ENCODE data around the gene SPTB. TPM values are rescaled to one million over a fixed set of nuclear protein-coding genes. Genes with fewer than 3 reads are reported as not detected.

SPTB gene
- total RNA-seq, 1 experiment from 2014 or later = not detected

DNA sequence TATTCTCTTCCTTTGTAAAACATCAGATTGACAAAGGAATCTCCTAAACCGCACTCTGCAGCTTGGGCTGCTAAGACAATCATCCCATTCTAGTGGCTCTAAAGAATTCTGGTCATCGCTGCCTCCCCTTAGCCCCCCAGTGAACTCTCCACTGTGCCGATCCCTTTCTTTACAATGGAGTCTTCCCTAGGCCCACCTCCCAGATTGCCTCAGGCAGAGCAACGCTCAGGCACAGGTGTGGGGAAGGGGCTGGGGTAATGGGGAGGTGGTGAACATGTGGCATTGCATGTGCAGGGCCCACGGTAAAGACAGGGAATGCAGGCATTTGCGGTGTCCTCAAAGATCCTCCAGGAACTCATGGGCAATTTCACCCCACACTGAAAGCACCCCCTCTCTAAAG lies 89.2 kb downstream of the SPTB start:
- DNase-seq (ENCODE audit: low read depth) = no peak

DNA sequence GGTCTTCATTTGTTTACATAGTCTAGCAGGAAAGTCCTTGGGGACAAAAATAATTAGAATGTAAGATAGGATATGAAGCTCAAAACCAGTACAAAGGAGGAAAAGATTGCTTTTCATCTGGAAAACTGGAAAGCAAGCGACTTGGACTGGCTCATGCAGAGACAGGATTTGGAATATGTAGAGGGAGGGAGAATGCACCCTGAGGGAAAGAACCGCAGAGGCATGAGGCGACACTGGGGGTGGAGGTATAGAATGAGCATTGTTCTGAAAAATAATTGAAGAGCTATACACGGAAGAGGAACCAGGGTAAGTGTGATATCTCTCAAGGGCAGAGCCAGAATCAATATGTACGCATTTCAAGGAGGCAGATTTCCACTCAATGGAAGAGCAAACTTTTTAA lies 90.0 kb downstream of the SPTB start:
- no peak for DNase-seq (ENCODE audit: low read depth)

DNA sequence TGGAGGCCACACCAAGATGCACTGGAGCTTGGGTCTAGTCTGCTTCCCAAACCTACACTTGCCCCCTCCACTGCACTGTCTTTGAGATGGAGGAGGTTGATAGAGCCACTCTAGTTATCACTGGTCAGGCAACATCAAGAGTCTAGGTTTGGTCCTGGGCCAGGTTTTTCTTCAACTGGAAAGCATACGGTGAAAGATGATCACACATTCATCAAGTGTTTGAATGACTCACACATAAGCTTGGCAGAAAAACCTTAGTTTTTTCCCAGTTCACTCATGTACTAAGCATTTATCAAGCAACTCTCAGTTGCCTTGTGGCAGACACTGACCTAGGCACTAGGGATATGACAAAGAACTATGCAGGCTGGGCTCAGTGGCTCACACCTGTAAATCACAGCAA lies 91.0 kb downstream of the SPTB start:
- DNase-seq (ENCODE audit: low read depth) = peak; percentile 88

DNA sequence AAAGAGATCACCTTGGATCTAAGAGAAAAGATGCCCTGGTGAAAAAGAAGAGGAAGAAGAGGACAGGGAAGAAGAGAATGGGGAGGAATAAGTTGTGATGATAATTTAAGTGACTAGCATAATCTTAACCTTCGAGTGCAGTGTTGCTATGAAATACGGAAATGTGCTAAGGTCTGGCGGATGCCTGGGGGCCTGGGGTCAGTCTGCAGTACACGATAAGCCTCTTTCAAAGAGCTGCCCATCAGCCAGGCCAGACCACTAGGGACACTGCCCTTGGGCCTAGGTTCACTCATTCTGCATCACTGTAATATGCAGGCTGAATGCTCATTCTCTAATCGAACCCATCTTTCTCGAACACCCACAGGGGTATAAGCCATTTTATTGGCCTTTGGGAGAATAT lies 92.1 kb downstream of the SPTB start:
- DNase-seq (ENCODE audit: low read depth) = no peak

DNA sequence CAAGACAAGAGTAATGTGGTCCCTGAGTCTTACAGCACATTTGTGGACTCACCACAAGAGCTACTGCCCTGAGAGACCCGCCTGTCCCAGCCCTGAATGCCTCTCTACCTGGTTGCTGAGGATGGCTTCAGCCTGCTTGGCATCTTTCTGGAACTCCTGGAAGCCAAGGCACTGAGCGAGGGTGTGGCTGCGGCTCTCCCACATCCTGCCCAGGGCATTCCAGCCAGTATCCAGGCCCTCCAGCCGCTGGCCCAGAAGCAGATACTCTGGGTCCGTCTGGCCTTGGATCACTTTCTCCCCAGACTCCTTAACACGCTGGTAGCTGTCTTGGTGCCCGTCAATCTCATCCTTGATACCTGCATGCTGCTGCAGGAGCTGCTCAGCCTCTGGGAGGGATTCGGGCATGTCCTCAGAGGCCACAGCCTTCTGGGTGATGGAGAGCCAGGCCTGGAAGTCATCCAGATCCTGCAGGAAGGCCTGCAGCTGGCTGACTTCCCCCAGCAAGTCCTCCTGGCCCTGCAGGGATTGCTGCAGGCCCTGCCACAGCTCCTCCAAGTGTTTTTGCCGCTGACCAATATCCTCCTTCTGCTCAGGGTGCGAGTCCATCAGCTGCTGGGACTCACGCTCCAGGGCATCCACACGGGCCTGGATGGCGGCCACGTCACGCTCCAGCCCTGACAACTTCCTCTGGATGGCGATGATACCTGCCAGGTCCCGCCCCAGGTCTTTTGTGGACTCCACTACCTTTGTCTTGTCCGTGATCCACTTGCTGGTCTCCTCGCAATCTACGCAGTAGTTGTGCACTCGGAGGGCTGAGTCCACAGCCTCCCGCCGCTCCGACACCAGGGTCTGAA lies 93.2 kb downstream of the SPTB start:
- no peak for DNase-seq (ENCODE audit: low read depth)

DNA sequence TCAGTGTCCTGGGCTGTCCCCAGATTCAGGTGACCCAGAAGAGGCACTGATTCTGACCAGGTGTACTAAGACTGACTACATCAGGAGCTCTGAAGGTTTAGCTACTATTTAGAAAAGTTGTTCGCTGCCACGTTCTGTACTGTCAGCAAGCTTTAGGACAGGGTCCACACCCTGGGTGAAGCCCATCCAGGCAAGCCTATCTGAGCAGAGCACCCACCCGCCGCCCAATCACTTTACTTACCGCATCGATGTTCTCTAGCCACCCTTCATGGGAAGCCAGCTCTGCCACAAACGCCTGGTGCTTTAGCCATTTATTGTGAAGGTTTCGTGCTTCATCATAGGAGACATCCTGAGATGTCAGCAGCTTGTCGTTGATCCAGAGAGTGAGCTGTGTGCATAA lies 95.7 kb downstream of the SPTB start:
- DNase-seq (ENCODE audit: low read depth) = no peak

DNA sequence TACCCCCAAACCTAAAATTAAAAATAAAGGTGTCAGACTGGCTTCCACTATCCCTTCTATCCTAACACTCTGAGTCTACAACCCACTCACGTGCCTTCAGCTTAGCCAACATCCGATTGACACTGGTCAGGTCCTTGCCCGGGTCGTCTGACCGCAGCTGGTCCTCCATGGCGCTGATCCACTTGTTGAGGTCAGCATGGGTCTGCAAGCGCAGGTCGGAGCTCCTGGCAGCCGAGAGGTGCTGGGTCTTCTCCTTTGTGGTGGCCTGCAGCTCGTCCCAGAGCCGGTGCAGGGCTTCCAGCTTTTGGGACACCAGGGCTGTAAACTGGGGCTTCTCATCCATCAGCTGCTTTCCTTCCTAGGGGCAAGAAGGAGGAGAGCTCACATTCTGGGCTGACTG lies 97.5 kb downstream of the SPTB start:
- DNase-seq (ENCODE audit: low read depth) = no peak

DNA sequence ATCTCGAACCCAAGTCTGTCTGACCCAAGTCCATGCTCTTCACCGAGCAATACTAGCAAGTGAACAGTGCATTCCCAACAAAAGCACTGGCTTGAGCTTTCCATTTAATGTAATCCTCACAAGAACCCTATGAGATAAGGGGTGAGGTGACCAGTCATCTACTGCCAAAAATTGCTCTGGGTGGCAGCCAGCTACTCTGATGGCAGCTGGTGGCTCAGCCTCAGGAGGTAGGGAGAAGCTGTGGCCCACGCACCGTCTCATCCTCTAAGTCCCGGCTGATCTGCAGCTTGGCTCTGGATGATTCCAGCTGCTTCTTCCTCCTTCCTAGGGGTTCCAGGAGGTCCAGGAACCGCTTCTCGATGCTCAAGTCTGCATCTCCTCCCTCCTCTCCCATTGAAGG lies 100.2 kb downstream of the SPTB start:
- no peak for DNase-seq (ENCODE audit: low read depth)

DNA sequence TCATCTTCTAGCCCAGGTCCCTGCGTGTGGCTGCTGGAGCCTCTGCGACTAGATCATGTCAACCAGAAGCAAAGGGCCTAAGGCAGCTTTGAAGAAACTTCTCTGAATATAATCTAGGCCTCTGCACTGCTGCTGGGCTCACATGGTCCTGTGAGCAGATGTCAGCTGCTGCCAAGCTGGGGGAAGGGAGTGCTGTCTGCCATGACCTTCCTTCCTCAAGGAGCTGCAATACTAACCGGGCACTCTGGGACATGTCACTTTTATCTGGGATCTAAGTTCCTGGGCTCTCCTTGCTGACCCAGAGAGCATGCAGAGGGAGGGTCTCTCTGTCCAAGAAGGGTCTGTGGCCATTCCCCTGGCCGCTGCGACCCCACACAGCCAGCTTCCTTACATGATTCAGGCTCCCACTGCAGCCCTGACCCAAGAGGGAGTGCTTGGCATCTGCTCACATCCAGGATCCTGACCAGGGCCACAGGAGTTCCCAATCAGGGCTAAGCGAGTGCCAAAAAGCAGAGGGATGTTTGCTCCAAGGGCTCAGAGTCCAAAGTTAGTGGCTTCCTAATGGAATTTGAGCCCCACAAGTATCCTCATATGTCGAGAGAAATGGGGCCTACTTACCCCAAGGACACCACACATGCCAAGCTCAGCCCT lies 101.5 kb downstream of the SPTB start:
- no peak for DNase-seq (ENCODE audit: low read depth)

DNA sequence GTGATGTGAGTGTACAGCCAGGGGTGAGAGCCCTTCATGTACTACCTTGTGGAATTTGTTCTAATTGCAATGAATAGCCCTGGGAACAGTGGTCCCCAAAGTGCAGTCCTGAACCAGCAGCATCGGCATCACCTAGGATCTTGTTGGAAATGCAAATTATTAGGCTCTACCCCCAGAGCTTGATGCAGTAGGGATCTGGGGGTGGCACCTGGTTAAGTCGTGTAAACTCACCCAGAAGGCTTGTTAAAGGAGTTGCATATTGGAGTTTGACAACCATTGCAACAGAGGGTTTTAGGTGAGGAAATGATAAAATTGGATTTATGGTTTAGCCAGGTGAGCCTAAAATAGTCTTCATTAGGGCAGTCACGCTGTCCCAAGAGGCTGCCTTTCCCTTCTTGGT lies 102.2 kb downstream of the SPTB start:
- no peak for DNase-seq (ENCODE audit: low read depth)

DNA sequence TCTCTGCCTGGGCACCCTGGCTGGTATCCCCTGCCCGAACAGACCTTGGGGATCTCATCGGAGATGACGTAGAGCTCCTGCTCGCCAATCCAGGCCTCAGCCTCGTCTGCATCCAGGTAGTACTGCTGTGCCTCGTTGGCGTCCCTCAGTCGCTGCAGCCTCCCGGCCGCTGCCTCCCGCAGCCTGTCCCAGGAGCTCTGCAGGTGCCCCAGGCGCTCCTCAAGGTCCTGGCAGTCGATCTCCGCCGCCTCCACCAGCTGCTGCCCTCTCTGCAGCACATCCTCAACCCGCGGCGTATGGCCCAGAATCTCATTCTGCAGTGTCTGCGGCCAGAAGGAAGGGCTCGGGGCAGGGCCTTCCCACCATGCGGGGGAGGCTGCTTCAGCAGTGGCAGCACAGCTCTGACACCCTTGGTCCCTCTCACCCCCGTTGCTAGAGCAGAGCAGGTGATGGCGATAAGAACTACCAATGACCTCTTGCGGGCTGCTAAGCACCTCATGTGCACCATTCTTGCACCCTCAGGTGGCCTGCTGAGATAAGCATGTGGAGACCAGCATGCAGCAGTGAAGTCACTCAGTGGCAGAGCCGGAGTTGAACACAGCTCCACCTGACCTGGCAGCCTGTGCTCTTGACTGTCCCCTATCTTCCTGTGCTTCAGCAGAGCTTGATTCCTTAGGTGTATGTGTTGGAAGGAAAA lies 104.5 kb downstream of the SPTB start:
- no peak for DNase-seq (ENCODE audit: low read depth)

DNA sequence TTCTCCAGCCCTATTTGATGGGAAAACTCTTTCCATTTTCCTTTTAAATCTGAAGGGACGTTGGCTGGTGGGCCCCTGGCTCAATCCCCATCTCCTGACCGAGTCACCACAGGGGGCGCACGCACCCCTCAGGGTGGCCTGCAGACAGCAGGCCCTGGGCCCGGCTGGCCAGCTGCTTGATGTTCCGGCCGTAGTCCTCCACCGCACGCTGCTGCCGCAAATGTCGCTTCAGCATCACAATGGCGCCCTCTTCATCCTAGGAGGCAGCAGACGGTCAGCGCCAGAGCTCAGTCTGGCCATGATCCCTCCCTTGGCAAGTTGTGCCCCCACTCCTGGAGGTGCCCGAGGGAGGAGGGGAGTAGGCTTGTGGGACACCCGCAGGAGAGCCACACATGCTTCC lies 105.4 kb downstream of the SPTB start:
- DNase-seq (ENCODE audit: low read depth) = no peak

DNA sequence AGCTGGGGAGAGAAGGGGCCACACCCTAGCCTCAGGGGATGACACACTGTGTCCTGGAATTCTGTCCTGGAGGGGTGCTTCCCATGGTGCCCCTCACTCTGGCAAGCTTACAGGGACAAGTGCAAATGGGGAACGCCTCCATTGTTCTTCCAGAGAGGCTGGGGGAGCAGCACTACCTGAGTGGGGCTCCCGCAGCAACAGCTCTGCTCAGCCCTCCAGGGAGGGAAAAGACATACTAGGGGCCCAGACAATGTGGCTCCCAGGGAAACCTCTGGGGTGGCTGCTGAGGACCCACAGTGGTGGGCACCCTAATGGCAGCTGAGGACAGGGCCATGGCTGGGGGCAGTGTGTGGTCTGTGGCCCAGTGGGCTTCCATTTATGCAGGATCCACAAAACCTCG lies 106.1 kb downstream of the SPTB start:
- DNase-seq (ENCODE audit: low read depth) = no peak

DNA sequence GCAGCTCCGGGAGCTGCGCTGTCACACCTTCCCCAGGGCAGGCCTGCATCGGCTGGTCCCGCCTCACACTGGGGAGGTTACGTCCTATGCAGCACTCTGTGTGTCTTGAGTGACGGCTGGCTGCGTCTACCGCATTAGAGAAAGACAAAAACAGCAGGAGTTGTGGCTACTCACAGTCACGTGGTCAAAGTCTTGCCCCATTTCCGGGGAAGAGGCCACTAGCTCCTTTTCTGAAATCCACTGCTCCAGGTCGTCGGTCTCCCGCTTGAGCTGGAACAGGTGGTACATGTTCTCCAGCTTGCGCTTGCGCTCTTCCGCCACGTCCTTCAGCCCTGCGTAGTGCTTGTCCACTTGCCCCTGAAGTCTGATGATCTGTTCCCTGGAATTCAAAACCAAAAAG lies 106.7 kb downstream of the SPTB start:
- no peak for DNase-seq (ENCODE audit: low read depth)

DNA sequence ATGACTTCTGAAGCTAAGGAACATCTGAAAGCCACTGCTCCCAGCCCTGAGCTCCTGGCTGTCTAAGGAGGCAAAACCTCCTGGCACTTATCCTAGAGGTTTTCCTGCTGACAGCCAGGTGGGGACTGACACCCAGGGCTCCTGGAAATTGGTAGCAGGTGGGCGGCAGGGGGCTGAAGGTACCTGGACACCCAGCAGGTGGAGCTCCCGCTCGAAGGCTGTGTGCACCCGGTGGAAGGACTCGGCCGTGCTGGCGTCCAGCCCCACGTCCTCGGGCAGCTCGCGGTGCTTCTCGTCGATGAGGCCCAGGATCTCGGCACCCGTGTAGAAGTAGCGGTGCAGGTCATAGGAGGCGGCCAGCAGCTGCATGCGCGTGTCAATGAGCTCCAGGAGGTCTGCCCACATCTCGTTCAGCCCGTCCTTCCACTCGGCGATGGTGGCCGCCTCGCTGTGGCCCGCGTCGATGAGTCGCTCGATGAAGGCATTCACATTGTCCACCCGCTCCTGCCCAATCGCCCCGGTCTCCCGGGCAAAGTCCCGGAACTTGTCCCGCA lies 107.2 kb downstream of the SPTB start:
- no peak for DNase-seq (ENCODE audit: low read depth)

DNA sequence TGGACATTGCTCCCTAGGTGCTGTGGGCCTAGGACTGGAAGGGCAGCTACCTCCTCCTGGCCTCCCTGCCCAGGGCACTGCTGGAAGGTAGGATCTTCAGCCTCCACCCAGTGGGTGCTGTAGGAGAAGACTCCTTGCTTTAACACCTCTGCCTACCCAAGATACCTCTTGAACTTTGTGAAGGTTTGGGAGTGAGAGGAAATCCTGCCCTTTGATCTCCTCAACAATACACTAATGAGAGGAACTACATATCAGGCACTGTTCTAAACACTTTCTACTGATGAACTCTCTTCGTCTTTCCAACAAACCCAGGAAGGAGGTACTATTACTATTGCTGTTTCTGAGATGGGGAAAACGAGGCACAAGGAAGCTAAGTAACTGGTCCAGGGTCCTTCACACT lies 108.5 kb downstream of the SPTB start:
- DNase-seq (ENCODE audit: low read depth) = no peak

DNA sequence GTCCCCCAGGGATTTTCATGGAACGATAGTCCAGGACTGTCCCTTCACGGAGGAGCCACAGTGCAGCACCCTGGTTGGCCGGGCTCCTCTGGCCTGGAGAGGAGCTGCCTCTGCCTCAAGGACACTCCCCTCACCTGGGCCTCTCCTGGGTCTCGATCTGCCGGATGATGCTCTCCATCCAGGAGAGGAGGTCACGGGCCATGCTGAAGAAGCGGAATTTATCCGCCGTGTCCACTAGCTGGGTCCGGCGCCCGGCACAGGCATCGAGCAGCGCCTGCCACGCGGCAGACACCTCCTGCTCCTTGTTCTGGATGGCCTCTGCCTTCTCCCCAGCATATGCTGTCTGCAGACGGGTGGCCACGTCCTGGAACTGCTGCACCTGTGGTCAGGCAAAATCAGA lies 109.0 kb downstream of the SPTB start:
- DNase-seq (ENCODE audit: low read depth) = no peak

DNA sequence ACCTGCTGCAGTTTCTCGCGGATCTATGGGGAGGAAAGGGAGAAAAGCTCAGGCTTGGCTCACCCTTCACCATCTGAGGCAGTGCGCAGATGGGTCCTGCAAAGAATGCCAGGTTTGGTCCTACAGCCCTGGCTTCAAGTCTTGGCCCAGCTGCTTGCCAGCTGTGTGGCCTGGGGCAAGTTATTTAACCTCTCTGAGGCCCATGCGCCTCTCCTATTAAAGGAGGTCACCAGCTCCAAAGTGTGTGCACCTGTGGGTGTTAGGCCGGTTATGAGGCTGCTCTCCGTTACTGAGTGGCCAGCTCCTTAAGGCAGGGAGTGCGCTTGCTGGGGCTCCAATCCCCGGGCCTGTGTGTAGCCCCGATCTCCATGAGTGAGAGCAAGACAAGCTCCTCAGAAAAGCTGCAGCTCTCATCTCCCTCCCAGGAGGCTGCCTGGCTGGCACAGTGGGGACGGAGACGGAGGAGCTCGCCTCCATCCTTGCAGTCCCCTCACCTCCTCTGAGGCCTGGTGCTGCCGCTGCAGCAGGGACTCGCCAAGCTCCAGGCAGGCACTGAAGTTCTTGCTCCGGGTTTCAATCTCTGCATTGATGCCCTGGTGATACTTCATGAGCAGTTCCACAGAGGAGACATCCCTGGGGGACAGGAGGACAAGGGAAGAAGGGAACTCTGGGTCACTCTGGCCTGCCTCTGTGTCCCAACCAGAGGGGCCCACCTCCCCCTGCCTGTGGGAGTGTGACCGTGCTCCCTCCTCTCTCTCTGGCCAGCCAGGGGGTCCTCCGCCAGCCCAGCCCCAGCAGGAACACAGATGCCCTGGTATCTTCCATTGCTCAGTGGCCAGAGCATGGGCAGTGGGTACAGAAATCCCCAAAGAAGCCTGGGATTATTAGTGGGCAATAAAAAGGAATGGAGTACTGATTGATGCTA lies 110.3 kb downstream of the SPTB start:
- no peak for DNase-seq (ENCODE audit: low read depth)

DNA sequence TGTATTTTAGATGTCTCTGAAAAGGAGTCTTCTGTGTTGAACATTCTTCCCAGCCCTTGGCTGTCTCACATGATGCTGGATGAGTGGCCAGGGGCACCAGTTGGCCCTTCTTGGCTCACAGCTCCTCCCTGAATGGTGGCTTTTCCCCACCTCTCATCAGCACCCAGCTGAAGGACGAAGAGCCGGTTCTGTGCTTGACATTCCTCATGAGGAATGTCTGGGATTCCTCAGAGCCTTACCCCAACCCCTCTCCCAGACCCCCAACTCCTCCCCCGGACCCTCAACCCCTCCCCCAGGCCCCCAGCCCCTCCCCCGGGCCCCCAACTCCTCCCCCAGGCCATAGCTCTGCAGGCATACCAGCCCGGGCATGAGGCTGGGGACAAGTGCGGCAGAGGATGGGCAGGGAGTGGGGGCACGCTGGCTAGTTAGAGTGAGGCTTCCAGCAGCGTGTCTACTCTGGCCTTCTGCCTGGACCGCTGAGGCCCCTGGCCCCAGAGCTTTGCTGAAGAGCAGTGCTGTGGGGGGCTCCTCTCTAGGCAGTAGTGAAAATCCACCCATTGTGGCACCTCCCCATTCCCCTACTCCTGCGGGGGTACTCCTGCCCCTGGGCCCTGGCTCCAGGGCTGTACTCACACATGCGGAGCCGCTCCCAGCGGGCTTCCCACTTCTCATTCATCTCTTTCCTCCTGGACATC lies 111.2 kb downstream of the SPTB start:
- no peak for DNase-seq (ENCODE audit: low read depth)

DNA sequence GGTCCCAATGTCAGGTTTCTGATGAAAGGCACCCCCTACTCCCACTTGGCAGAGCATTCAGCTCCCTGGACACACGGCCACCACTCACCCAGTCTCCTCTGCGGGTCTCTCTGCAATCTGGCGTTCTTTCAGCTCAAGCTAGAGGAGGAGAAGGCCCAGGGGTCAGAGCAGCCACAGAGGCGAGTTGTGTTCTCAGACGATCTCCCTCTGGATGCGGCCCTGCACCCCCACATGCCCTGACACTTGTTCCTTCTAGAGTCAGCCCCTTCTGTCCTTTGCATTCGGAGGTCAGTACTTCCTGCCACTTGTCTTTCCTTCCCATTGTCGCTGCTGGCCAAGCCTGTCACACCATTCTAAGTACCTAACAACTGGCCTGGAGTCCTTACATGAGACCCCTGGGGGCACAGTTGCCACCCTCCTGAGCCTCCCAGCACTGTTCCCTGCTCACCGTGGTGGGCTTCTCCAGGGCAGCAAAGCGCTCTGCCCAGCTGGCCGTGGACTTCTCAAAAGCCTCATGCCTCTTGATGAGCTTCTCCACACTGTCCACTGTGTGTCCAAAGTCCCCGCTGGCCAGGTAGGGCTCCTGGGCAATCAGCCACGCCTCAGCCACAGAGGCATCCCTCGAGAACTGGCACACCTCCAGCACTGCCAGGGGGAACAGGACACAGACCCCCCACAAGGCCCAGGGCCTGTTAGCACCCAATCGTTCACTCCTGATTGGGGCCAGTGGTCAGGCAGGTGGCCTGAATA lies 112.3 kb downstream of the SPTB start:
- no peak for DNase-seq (ENCODE audit: low read depth)

All from LHCN-M2 (cell line).